GM21367 (cell line): ENCODE measurements around the gene ISCU.
"Not testable (repeated sequence)": the region's sequence is repeated elsewhere in the genome, so short reads cannot be mapped to it uniquely, and the experiment has no call there.

ENCODE experiments used
- ATAC-seq: cut with Tn5 transposase; IDR thresholded peaks from one replicate; pipeline ENCODE4 v1.9.1; 2021; ENCODE audit not compliant: unreplicated experiment

The ISCU gene

GRCh38 chr12:108586306-108586705 lies 23.9 kb downstream of the ISCU start:
- no peak for ATAC-seq

- no peak for ATAC-seq
Observed at GRCh38 chr12:108587826-108588225, 25.4 kb downstream of the ISCU start.

GRCh38 chr12:108589028-108589839 lies 26.8 kb downstream of the ISCU start:
- no peak for ATAC-seq

- no peak for ATAC-seq
Observed at GRCh38 chr12:108589840-108590229, 27.4 kb downstream of the ISCU start.

GRCh38 chr12:108590463-108590862 lies 28.1 kb downstream of the ISCU start:
- ATAC-seq, result not testable (repeated sequence)

GRCh38 chr12:108591267-108591980 lies 29.0 kb downstream of the ISCU start:
- no peak for ATAC-seq

- ATAC-seq, result no peak
Observed at GRCh38 chr12:108592033-108592909, 29.9 kb downstream of the ISCU start.

- no peak for ATAC-seq
Observed at GRCh38 chr12:108594323-108594903, 32.0 kb downstream of the ISCU start.

- ATAC-seq, result no peak
Observed at GRCh38 chr12:108594960-108595710, 32.7 kb downstream of the ISCU start.

GRCh38 chr12:108595711-108596647 lies 33.6 kb downstream of the ISCU start:
- ATAC-seq, result no peak

- ATAC-seq, result no peak
Observed at GRCh38 chr12:108596854-108597558, 34.6 kb downstream of the ISCU start.

GRCh38 chr12:108597559-108598471 lies 35.4 kb downstream of the ISCU start, which contains the start of gene TMEM119:
TSS of gene TMEM119 (minus strand) at chr12:108598084. CDS start at chr12:108592383, 5,701 bp downstream.
- no peak for ATAC-seq

- no peak for ATAC-seq
Observed at GRCh38 chr12:108598553-108599250, 36.3 kb downstream of the ISCU start.

GRCh38 chr12:108599541-108599940 lies 37.1 kb downstream of the ISCU start:
- ATAC-seq, result no peak

- no peak for ATAC-seq
Observed at GRCh38 chr12:108599948-108600701, 37.7 kb downstream of the ISCU start.

GRCh38 chr12:108600702-108601007 lies 38.3 kb downstream of the ISCU start:
- no peak for ATAC-seq
